IPS DF 19.7 (cell line): ENCODE measurements around the gene PLAC9.
"Not testable (repeated sequence)": the region's sequence is repeated elsewhere in the genome, so short reads cannot be mapped to it uniquely, and the experiment has no call there.

Experiments used
- DNase-seq: peaks from one replicate; pipeline ENCODE4 v3.0.0-alpha.2; 2013; ENCODE audit warnings: low read depth, low spot score

PLAC9 gene, protein sequence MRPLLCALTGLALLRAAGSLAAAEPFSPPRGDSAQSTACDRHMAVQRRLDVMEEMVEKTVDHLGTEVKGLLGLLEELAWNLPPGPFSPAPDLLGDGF

DNA sequence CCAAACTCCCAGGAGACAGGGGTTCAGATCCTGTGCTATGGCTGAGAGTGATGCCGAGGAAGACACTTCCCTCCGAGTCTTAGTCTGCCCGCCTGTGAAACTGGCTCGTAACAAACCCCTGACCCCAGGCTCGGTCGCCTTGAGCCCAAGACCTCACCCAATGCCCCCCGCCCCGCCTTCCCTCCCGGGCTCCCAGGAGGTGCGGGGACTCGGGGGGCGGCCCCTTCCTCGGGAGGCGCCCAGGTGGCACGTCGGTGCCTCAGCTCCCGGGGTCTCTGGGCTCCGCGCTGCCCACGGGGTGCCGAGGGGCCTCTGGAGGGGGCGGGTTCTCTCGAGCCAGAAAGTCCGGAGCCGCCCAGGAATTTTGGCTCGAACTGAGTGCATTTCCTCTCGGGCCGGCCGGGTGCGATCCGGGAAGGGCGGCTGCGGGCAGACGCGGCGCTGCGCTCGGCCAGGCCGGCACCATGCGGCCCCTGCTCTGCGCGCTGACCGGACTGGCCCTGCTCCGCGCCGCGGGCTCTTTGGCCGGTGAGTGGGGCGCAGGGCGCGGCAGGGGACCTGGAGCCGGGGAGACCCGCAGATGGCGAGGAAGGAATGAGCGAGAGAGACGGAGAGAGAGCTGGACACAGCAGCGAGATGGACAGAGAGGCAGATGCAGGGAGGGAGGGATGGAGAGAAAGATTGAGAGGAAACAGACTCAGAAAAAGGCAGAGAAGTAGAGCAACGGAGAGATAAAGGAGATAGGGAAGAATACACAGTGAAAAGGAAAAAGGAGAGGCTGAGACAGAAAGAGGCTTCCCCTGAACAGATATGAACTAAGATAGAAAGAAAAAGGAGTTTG is at the start of gene PLAC9:
PLAC9 (plus strand) TSS at position 432 of the 841 bp plus-strand sequence; CDS start at position 465, 33 bp downstream.
- DNase-seq: no peak

DNA sequence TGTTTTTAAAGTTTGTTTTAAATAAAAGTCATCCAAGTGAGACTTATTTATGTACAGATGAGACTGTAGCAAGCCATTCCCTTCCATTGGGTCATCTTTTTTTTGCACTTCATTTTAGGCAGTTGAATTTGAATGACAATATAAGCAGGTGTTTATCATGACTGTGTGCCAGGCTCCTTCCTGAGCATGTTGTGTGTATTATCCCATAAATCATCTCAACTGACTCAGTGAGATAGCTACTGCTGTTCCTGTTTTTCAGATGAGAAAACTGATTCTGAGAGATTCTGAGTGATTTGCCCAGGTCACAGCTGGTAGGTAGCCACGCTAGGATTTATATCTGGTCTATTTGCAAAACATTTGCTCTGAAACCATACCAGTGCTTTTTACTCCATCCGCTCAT is 42.4 kb upstream of the PLAC9 start:
- no peak for DNase-seq

DNA sequence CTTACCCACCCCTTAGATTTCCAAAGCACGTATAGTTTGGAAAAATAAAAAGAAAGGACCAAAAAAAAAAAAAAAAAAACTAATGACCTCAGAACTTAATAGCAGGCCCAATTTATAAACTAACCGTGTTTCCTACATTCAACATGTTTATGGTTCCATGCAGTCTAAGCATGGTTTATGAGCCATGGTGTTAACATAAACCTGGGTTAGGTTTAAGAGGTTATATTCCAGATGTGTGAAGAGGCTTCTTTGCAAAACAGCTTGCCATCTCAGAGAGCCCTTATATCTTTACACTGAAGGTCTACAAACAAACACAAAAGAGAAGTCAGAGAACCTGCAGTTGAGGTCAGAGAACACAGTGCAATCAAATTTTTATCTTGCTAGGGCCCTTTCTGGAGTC is 38.3 kb upstream of the PLAC9 start:
- no peak for DNase-seq

DNA sequence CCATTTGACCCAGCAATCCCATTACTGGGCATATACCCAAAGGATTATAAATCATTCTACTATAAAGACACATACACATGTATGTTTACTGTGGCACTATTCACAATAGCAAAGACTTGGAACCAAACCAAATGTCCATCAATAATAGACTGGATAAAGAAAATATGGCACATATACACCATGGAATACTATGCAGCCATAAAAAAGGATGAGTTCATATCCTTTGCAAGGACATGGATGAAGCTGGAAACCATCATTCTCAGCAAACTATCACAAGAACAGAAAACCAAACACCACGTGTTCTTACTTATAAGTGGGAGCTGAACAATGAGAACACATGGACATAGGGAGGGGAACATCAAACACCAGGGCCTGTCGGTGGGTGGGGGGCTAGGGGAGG is 34.3 kb upstream of the PLAC9 start:
- DNase-seq: not testable (repeated sequence)

DNA sequence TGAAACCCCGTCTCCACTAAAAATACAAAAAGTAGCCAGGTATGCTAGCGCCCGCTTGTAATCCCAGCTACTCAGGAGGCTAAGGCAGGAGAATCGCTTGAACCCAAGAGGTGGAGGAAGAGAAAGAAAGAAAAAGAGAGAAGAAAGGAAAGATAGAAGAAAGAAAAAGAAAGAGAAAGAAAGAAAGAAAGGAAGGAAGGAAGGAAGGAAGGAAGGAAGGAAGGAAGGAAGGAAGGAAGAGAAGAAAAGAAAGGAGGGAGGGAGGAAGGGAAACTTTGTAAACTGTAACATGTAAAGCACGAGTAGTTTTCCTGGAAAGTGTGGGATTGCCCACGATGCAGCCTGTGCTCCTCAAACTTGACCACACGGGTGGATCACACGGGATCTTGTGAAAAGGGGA is 33.2 kb upstream of the PLAC9 start:
- DNase-seq: not testable (repeated sequence)

DNA sequence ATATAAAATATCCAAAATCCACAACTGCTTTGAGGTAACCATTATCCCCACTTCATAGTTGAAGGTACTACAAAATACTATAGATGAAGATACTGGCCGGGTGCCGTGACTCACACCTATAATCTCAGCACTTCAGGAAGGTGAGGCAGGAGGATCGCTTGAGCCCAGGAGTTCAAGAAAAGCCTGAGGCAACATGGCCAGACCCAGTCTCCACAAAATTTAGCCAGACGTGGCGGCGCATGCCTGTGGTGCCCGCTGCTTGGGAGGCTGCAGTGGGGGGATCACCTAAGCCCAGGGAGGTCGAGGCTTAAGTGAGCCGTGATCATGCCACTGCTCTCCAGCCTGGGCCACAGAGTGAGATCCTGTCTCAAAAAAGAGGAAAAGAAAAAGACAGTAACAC is 32.4 kb upstream of the PLAC9 start:
- DNase-seq: no peak

DNA sequence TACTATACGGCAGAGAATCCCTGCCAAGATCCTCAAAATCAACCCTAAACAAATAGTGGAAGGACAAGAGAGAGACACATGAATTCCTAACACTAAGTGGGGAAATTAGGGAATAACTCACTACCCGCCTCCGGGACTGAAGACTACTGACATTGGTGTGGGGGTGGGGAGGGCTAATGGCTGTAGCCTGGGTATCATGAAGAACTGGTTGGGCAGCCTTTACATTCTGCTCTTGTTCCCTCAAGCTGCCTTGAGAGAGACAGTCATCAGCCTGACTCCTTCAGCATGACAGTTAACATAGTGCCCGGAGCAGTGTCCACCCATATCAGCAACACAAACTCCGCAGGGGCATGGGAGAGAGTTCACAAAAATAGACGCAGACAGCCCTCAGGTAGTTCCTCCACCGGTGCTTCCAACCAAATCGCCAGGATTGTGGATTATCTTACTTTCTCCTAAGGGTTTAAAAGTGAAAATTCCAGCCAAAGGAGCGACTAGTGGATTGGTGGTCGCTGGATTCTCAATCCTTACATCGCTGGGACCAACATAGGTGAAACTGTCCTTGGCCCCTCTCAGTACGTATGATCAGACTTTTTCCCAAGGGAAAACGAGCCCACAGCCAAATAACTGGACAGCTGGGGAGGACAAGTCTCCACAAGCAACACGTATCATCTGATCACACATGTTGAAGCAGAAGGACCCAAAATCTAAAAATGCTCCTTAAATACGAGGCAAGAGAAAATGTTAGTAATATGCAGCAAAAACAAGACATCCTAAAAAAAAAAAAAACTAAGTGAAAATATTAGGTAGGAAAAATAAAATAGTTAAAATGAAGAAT is 31.5 kb upstream of the PLAC9 start:
- no peak for DNase-seq

DNA sequence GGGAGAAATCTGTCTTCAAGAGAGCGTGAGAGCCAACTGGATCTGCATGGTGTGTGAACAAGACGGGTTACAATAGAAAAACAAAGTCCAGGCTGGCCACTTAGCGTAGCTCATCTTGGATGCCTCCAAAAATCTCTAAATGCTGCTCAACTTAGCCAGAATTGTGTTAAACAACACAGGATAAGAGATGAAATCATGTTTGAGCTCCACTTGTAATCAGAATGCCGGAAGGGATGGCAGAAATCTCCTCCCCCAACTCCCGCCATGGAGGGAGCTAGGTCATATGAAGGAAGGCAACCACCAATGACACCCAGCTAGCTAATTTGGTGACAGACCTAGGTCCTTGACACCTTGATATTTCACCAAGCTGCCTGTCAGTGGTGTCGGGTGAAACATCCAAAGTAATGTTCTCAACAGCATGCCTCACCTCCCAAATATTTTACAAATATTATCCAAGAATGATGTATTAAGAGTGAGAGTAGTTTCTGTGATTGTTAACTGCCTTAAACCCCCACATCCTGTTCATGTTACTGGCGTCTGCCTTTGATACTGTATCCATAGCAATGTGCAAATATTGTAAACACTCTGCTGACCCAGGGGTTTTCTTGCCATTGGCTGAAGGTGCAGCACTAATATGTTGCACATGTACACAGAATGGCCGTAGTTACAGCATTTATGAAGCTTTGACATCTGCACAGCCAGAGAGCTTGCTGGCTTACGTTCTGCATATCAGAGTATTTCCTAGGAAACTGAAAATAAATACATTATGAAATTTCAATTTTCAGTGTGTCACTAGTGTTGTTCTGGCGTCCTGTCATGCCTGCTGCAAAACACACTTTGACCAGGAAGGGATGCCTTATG is 28.2 kb upstream of the PLAC9 start:
- no peak for DNase-seq

DNA sequence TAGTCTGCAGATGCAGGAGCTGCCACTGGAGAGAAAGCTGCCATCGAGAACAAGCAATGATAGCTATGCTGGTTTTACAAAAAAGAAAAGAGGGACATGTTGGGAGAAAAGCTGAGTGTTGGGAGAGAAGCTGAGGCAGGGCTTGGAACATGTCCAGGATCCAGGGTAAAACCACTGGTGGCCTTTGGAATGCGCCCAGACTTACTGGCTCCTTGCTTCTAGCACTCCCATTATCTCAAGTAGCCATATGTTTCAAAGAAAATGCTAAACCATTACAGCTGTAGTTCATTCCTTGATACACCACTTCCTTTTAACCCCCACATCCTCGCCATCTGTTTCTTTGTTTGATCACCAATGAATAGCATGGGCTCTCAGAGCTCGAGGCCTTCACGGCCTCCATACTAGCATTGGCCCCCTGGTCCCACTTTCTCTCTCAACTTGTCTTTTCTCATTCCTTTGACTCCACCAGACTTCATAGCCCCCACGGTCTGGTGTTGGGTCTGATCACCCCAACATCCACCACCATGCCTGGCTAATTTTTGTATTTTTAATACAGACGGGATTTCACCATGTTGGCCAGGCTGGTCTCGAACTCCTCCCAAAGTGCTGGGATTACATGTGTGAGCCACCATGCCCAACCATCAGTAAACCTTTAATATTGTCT is 23.8 kb upstream of the PLAC9 start:
- DNase-seq: no peak

DNA sequence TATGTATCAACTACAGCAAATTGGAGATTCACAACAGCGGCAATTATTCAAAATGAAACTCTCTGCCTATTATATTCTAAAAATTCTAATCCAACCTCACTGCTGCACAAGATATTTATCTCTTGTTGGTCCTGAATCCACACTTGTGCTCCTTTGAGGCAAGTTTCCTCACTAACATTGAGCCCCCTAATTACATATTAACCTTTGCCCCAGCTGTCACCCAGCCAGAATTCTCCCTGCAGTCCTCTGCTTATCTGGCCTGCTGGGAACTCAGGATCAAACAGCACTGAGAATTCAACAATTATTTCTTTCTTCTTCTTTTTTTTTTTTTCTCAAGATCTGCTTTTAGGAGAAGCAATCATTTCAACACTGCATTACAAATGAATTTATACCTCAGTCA is 21.5 kb upstream of the PLAC9 start:
- no peak for DNase-seq

DNA sequence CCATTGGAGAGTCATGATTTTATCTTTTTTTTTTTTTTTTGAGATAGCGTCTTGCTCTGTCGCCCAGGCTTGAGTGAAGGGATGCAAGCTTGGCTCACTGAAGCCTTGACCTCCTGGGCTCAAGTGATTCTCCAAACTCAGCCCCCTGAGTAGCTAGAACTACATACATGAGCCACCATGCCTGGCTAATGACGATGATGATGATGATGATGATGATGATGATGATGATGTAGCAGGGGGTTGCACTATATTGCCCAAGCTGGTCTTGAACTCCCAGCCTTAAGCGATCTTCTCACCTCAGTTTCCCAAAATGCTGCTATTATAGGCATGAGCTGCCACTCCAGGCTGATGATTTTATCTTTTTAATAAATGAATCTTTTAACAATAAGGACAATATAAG is 13.9 kb upstream of the PLAC9 start:
- no peak for DNase-seq

DNA sequence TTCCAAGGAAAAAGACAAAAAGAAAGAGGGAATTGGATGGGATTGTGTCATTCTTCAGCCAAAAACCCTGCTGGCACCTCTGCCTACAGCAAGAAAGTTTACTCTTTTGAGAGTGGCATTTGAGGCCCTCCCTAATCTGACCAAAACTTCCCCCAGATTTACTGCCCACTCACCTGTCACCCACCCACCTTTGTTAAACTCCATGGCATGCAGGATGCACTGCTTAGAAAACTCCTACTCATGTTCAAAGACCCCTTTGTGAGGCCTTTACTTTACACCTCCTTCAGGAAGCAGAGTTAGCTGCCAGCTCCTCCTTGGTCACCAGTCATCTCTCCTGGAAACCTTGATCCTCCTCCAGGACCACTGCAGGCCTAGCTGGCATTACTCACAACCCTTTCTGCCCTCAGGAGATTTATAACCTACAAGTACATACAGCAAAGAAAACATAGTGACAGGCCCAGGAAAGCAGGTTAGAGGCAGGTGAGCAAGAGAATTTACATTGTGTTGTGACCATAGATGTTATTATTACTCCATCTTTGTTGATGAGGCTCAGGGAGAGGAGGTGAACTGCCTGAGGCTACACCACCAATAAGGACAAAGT is 10.3 kb upstream of the PLAC9 start:
- no peak for DNase-seq

DNA sequence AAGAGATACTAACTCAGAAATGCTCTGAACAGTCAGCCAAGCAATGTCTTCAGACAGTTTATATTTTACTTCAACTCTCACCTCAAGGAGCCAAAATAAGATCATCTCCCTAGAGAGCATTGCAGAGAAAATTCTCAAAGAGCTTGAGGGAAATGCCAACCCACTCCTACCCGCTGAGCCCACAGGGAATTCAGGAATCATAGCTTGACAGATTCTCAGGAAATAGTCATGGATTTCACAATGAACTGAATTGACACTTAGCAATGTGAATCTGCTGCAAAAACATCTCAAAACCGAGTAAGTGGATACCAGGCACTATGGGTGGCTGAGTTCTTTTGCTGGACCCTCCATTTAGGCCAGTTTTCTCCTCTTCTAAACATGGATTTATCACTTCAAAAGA is 9.8 kb upstream of the PLAC9 start:
- DNase-seq: no peak

DNA sequence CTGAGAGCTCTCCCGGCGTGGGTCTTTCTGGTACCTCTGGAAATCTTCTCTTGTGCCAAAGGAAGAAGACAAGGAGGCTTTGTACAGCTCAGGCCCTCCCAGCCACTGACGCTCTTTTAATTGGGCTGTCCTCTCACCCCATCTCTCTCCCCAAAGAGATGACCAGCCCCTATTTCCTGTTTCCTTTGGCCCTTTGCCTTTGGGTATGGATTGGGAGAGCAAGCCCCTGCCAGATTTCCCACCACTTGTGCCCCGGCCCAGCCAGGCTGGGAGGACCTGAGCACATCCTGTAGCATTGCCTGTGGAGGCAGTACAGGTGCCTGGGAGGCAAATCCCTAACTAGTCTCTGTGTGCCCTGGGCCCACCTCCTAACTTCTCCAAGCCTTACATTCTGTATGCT is 5.7 kb upstream of the PLAC9 start:
- DNase-seq: no peak

DNA sequence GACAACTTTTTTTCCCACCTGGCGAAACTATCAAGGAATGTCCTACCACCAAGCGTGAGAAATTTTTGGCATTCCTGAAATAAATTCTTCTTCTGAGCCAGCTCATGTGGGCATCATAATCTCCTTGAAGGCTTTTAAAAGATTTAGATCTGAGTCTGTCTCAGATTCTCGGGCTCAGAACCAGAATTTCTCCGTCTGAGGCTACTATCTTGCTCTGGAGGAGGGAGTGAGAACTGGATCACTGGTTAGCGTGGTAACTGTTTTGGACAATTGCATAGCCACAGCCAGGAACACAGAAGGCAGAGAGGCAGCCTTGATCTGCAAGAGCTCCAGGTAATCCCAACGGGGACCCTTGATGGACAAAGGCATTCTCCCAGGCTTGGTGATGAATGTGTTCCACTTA is 1.0 kb upstream of the PLAC9 start:
- DNase-seq: no peak

DNA sequence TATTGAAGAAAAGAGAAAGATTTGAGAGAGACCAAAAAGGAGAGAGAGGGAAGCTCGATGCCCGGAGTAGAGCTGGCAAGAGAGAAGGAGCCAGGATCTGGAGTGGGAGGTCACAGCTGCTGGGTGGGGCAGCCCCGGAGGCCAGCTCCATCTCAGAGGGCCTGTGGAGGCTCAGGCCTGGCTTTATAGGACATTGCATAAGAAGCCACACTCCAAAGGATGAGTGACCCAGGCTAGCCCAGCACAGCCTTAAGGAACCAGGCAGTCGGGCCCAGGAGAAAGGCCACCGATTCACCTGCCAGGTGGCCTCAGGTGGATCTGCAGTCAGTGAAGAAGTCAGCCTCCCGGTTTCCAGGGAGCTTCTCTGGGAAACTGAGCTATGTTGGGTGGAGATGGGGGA is 676 bp downstream of the PLAC9 start:
- DNase-seq: no peak

DNA sequence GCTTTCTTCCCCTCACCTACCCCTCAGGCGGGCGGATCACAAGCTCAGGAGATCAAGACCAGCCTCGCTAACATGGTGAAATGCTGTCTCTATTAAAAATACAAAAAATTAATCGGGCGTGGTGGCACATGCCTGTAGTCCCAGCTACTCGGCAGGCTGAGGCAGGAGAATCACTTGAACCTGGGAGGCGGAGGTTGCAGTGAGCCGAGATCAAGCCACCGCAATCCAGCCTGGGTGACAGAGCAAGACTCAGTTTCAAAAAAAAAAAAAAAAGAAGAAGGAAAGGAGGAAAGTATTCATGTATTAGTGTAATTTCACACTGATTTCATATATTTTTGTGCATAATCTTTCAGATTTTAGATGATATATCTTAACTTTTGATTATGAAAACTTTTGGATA is 1.2 kb downstream of the PLAC9 start:
- not testable (repeated sequence) for DNase-seq

DNA sequence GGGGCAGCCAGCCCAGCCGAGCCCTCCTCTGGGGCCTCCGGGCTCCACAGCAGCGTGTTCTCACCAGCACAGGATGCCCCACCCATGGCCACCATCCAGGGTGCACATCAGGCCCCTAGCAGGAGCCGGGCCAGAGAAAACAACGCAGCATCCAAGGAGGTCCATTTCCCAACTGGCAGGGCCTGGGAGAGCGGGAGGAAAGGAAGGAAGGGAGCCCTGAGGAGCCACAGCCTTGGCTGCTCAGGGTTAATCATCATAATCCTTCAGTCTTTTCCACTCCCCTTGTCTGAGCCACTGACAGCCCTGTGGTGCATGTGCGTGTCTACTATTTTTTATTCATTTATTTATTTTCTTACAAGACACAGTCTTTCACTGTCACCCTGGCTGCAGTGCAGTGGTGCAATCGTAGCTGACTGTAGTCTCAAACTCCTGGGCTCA is 3.6 kb downstream of the PLAC9 start:
- DNase-seq: no peak

DNA sequence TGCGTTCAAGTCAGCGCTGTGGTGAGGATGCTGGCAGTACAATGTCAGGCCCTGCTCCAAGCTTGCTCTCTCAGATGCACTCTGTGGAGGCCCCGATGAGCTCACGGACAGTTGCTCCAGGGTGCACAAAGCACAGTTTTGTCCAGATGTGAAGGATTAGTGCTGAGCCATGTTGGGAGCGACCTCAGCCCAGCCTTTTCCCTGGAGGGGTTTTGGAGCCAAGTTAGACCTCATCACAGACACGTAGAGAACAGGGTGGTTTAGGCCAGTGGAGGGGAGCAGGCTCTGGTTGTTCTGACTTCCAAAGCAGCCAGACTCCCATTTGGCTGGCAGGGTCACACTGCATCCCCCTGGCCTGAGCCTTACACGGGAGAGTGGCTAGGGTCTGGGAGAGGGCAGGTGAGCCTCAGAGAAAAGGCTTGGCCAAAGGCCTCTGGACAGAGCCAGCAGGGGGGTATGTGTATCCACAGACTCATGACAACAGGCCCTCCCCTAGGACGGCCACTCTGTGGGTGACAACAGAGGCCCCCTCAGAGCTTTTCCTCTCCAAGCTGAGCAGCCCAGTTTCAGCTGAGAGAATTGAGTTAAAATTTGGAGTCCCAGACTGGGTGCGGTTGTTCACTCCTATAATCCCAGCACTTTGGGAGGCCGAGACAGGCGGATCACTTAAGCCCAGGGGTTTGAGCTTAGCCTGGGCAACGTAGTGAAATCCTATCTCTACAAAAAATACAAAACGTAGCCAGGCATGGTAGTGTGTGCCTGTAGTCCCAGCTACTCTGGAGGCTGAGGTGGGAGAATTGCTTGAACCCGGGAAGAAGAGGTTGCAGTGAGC is 4.7 kb downstream of the PLAC9 start:
- no peak for DNase-seq

DNA sequence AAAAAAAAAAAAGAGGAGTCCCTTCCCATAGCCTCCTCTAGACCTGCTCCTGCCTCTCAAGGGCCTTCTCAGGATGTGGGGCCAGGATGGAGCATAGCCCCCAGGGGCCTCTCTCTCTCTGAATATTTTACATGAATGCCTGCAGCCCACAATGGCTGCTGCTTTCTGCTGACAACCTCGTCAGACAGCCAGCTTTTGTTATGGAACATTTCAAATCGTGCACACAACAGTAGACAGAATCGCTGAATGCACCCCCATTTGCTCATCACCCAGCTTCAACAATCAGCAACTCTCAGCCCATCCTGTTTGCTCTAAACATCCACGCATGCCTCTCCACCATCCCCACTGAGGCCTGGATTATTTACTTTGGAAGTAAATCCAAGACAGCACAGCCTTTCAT is 5.4 kb downstream of the PLAC9 start:
- no peak for DNase-seq
